Large intestine (tissue), 3 donors: ENCODE results near the gene TMEM132D. TPM values are rescaled to one million over a fixed set of nuclear protein-coding genes. Genes with fewer than 3 reads are reported as not detected.

Experiments used
- DNase-seq, 2 donors: peaks; one replicate each; pipeline versions ENCODE4 v3.0.0 to v3.0.0-alpha.2; 2013
- H3K27ac ChIP-seq: one replicate; pipeline ENCODE4 v1.5.1; 2013; ENCODE audit warnings: low read length
- H3K27me3 ChIP-seq: 2 replicates; pipeline ENCODE4 v1.6.1; 2013; ENCODE audit warnings: low read length; ENCODE audit not compliant: control insufficient read depth, insufficient read depth
- H3K36me3 ChIP-seq: 2 replicates; pipeline ENCODE4 v1.6.1; 2013; ENCODE audit warnings: low read length; ENCODE audit not compliant: control insufficient read depth, insufficient read depth
- H3K4me1 ChIP-seq: one replicate; pipeline ENCODE4 v1.6.1; 2013; ENCODE audit warnings: low read length; ENCODE audit not compliant: control insufficient read depth, insufficient read depth
- H3K4me3 ChIP-seq: one replicate; pipeline ENCODE4 v1.5.1; 2013; ENCODE audit warnings: low read length
- H3K9me3 ChIP-seq: one replicate; pipeline ENCODE4 v1.6.1; 2013; ENCODE audit warnings: mild to moderate bottlenecking, low read depth, low read length, moderate library complexity; ENCODE audit not compliant: control insufficient read depth
- WGBS: methylation state at CpG from one replicate; pipeline ENCODE4 v1.1.5; 2013; ENCODE audit warnings: low lambda C conversion rate; ENCODE audit not compliant: insufficient coverage; 5-methylcytosine and 5-hydroxymethylcytosine counted together
- polyA plus RNA-seq: library from polyadenylated mRNA; unstranded; fragments of 120-200 nt; gene quantifications from one replicate; pipeline ENCODE4 v1.2.1, GENCODE V29; 2013

Gene TMEM132D
- polyA plus RNA-seq, 1 donor: 0.55 TPM

- H3K4me3 ChIP-seq: no peak overlapping the region
- no peak for DNase-seq
- H3K27me3 ChIP-seq: no peaks in the 10 kb centered on the region
- no peak overlapping the region for H3K27ac ChIP-seq
- no peaks in the 10 kb centered on the region for H3K36me3 ChIP-seq
- H3K9me3 ChIP-seq: no peaks in the 10 kb centered on the region
- no peaks in the 10 kb centered on the region for H3K4me1 ChIP-seq
Measured at GRCh38 chr12:129160282-129160681, 743.5 kb downstream of the TMEM132D start.

- no peaks in the 10 kb centered on the region for H3K4me1 ChIP-seq
- H3K36me3 ChIP-seq: no peaks in the 10 kb centered on the region
- WGBS: 58% methylated on average over 3 of the region's 10 CpGs
- H3K27me3 ChIP-seq: no peaks in the 10 kb centered on the region
- no peak overlapping the region for H3K27ac ChIP-seq
- no peak for DNase-seq
- no peaks in the 10 kb centered on the region for H3K9me3 ChIP-seq
- H3K4me3 ChIP-seq: no peak overlapping the region
Measured at GRCh38 chr12:129152351-129153104, 751.3 kb downstream of the TMEM132D start.

- no peak overlapping the region for H3K27ac ChIP-seq
- no peaks in the 10 kb centered on the region for H3K4me1 ChIP-seq
- no peaks in the 10 kb centered on the region for H3K9me3 ChIP-seq
- no peaks in the 10 kb centered on the region for H3K36me3 ChIP-seq
- no peak for DNase-seq
- no peak overlapping the region for H3K4me3 ChIP-seq
- WGBS: no CpG with 5 or more reads among the region's 11 CpGs
- H3K27me3 ChIP-seq: no peaks in the 10 kb centered on the region
Measured at GRCh38 chr12:129150721-129151120, 753.1 kb downstream of the TMEM132D start.

GRCh38 chr12:129145381-129145780, 758.4 kb downstream of the TMEM132D start:
- no peak for DNase-seq
- no peaks in the 10 kb centered on the region for H3K27me3 ChIP-seq
- H3K36me3 ChIP-seq: no peaks in the 10 kb centered on the region
- no CpG with 5 or more reads among the region's 7 CpGs for WGBS
- H3K9me3 ChIP-seq: no peaks in the 10 kb centered on the region
- no peak overlapping the region for H3K4me3 ChIP-seq
- no peak overlapping the region for H3K27ac ChIP-seq
- H3K4me1 ChIP-seq: no peaks in the 10 kb centered on the region

- no peak overlapping the region for H3K27ac ChIP-seq
- H3K9me3 ChIP-seq: peaks cover 6% of the 10 kb centered on the region
- H3K4me1 ChIP-seq: no peaks in the 10 kb centered on the region
- H3K27me3 ChIP-seq: no peaks in the 10 kb centered on the region
- DNase-seq: no peak
- no peaks in the 10 kb centered on the region for H3K36me3 ChIP-seq
- WGBS: no CpG with 5 or more reads among the region's 4 CpGs
- no peak overlapping the region for H3K4me3 ChIP-seq
Measured at GRCh38 chr12:129138776-129139175, 765.0 kb downstream of the TMEM132D start.

GRCh38 chr12:129136694-129137325, 767.0 kb downstream of the TMEM132D start:
- peaks cover 6% of the 10 kb centered on the region for H3K9me3 ChIP-seq
- H3K4me1 ChIP-seq: no peaks in the 10 kb centered on the region
- 86% methylated on average over 2 of the region's 3 CpGs for WGBS
- H3K4me3 ChIP-seq: no peak overlapping the region
- H3K36me3 ChIP-seq: no peaks in the 10 kb centered on the region
- H3K27ac ChIP-seq: no peak overlapping the region
- no peaks in the 10 kb centered on the region for H3K27me3 ChIP-seq
- no peak for DNase-seq

- Histone ChIP-seq H3K4me3 (no peak overlapping the region), H3K36me3 (no peaks in the 10 kb centered on the region), H3K27ac (no peak overlapping the region), H3K4me1 (no peaks in the 10 kb centered on the region), H3K9me3 (no peaks in the 10 kb centered on the region), H3K27me3 (no peaks in the 10 kb centered on the region)
- WGBS: no CpG with 5 or more reads among the region's 12 CpGs
- DNase-seq: no peak
Measured at GRCh38 chr12:129127771-129128170, 776.1 kb downstream of the TMEM132D start.

GRCh38 chr12:129127211-129127610, 776.6 kb downstream of the TMEM132D start:
- no peak overlapping the region for H3K27ac ChIP-seq
- WGBS: 82% methylated on average over 2 of the region's 9 CpGs
- DNase-seq: no peak
- no peaks in the 10 kb centered on the region for H3K4me1 ChIP-seq
- no peak overlapping the region for H3K4me3 ChIP-seq
- no peaks in the 10 kb centered on the region for H3K9me3 ChIP-seq
- no peaks in the 10 kb centered on the region for H3K36me3 ChIP-seq
- H3K27me3 ChIP-seq: no peaks in the 10 kb centered on the region

- no CpG with 5 or more reads among the region's 1 CpG for WGBS
- no peak overlapping the region for H3K27ac ChIP-seq
- no peaks in the 10 kb centered on the region for H3K4me1 ChIP-seq
- no peaks in the 10 kb centered on the region for H3K9me3 ChIP-seq
- H3K36me3 ChIP-seq: no peaks in the 10 kb centered on the region
- no peaks in the 10 kb centered on the region for H3K27me3 ChIP-seq
- no peak overlapping the region for H3K4me3 ChIP-seq
- DNase-seq: no peak
Measured at GRCh38 chr12:129119537-129119936, 784.3 kb downstream of the TMEM132D start.

GRCh38 chr12:129115558-129115957, 788.3 kb downstream of the TMEM132D start:
- H3K4me3 ChIP-seq: no peak overlapping the region
- no peaks in the 10 kb centered on the region for H3K36me3 ChIP-seq
- 83% methylated on average over 1 of the region's 5 CpGs for WGBS
- peaks cover 1% of the 10 kb centered on the region for H3K9me3 ChIP-seq
- no peaks in the 10 kb centered on the region for H3K27me3 ChIP-seq
- no peak for DNase-seq
- H3K27ac ChIP-seq: no peak overlapping the region
- no peaks in the 10 kb centered on the region for H3K4me1 ChIP-seq

GRCh38 chr12:129110575-129110974, 793.2 kb downstream of the TMEM132D start:
- Histone ChIP-seq H3K27me3 (no peaks in the 10 kb centered on the region), H3K27ac (no peak overlapping the region), H3K4me3 (no peak overlapping the region), H3K4me1 (no peaks in the 10 kb centered on the region), H3K9me3 (peaks cover 3% of the 10 kb centered on the region), H3K36me3 (no peaks in the 10 kb centered on the region)
- WGBS: no CpG with 5 or more reads among the region's 8 CpGs
- no peak for DNase-seq
